Measurements from ENCODE around the gene THRAP3. TPM values are rescaled to one million over a fixed set of nuclear protein-coding genes. Genes with fewer than 3 reads are reported as not detected.
A peak's percentile ranks its signal among the peaks of the same experiment; 100 is the strongest.

Gene THRAP3
- total RNA-seq, 1 experiment from 2014 or later, result 160 TPM

- ATAC-seq, result peak; percentile 12
- Mint-ChIP-seq H3K4me3 (peak overlapping the region; percentile 76), H3K4me1 (peaks cover 25% of the 10 kb centered on the region), H3K36me3 (peaks cover 3% of the 10 kb centered on the region; the same call in 1 of the 2 replicates), H3K27me3 (ENCODE audit: low read depth) (peaks cover 10% of the 10 kb centered on the region), H3K27ac (no peak overlapping the region), H3K9me3 (no peaks in the 10 kb centered on the region)
- ChIA-PET CTCF (interaction anchor here (0.8 to 4.8 kb wide), 14 partner anchors 13 to 226 kb away, joined by 3 to 32 read pairs (median 7); partner anchors contain the start of genes SH3D21 and TRAPPC3), POLR2A (interaction anchor here (0.7 to 7.3 kb wide), 14 partner anchors 10 to 174 kb away, joined by 3 to 77 read pairs (median 6); partner anchors contain the start of genes LSM10, SH3D21, STK40 and TRAPPC3)
- peak; percentile 68 for DNase-seq (ENCODE audit: low spot score)
- TF ChIP-seq JUN (CRISPR knock-in tag; IDR thresholded peaks at IDR 0.05), result no peak
- no peak for TF ChIP-seq ELF4 (CRISPR knock-in tag; IDR thresholded peaks at IDR 0.05; ENCODE audit: low read depth)
- no peak for TF ChIP-seq JAZF1 (CRISPR knock-in tag; IDR thresholded peaks at IDR 0.05)
- peak; percentile 94 for TF ChIP-seq ZNF423 (CRISPR knock-in tag; IDR thresholded peaks at IDR 0.05)
- no peak; the same call in 1 of the 2 replicates for TF ChIP-seq CREB1 (CRISPR knock-in tag; IDR thresholded peaks at IDR 0.05)
- TF ChIP-seq ZNF219 (CRISPR knock-in tag; IDR thresholded peaks at IDR 0.05; ENCODE audit: borderline replicate concordance), result peak; percentile 50; the same call in 1 of the 2 replicates
- peak; percentile 41; the same call in 1 of the 2 replicates for TF ChIP-seq SP1 (CRISPR knock-in tag; conservative IDR thresholded peaks at IDR 0.05)
- TF ChIP-seq ETV6 (CRISPR knock-in tag; IDR thresholded peaks at IDR 0.05), result 0 out of 2 replicates have a peak, but pooled peaks have one; percentile 2
- TF ChIP-seq CBFB (CRISPR knock-in tag; IDR thresholded peaks at IDR 0.05; ENCODE audit: low read depth), result no peak
- no peak for TF ChIP-seq AFF4 (CRISPR knock-in tag; IDR thresholded peaks at IDR 0.05; ENCODE audit: borderline replicate concordance)
- peak; percentile 38; the same call in 1 of the 2 replicates for TF ChIP-seq ZNF317 (CRISPR knock-in tag; IDR thresholded peaks at IDR 0.05; ENCODE audit: borderline replicate concordance, low read depth)
- TF ChIP-seq ATF2 (CRISPR knock-in tag; IDR thresholded peaks at IDR 0.05; ENCODE audit: borderline replicate concordance, low read depth), result no peak
- no peak for TF ChIP-seq ERG (CRISPR knock-in tag; IDR thresholded peaks at IDR 0.05)
- no peak for TF ChIP-seq ATF3 (CRISPR knock-in tag; conservative IDR thresholded peaks at IDR 0.05)
- TF ChIP-seq ESRRA (CRISPR knock-in tag; IDR thresholded peaks at IDR 0.05; ENCODE audit: borderline replicate concordance), result no peak
- TF ChIP-seq HMGA2 (CRISPR knock-in tag; IDR thresholded peaks at IDR 0.05), result no peak
- no peak for TF ChIP-seq ZBTB21 (CRISPR knock-in tag; IDR thresholded peaks at IDR 0.05; ENCODE audit: borderline replicate concordance)
- TF ChIP-seq EMX1 (CRISPR knock-in tag; IDR thresholded peaks at IDR 0.05), result 0 out of 2 replicates have a peak, but pooled peaks have one; percentile 17
- no peak for TF ChIP-seq PRDM15 (CRISPR knock-in tag; IDR thresholded peaks at IDR 0.05)
- no peak for TF ChIP-seq NR2C2 (CRISPR knock-in tag; IDR thresholded peaks at IDR 0.05)
- TF ChIP-seq NFYB (CRISPR knock-in tag; conservative IDR thresholded peaks at IDR 0.05; ENCODE audit: low read depth), result no peak
Measured at GRCh38 chr1:36322786-36323635, 98.8 kb downstream of the THRAP3 start.
